ENCODE measurements around the gene LENG8. TPM values are rescaled to one million over a fixed set of nuclear protein-coding genes. Genes with fewer than 3 reads are reported as not detected.
A peak's percentile ranks its signal among the peaks of the same experiment; 100 is the strongest.

The LENG8 gene
- total RNA-seq, 2 donors from 2014 or later = 32.1 to 36.4 TPM

DNA sequence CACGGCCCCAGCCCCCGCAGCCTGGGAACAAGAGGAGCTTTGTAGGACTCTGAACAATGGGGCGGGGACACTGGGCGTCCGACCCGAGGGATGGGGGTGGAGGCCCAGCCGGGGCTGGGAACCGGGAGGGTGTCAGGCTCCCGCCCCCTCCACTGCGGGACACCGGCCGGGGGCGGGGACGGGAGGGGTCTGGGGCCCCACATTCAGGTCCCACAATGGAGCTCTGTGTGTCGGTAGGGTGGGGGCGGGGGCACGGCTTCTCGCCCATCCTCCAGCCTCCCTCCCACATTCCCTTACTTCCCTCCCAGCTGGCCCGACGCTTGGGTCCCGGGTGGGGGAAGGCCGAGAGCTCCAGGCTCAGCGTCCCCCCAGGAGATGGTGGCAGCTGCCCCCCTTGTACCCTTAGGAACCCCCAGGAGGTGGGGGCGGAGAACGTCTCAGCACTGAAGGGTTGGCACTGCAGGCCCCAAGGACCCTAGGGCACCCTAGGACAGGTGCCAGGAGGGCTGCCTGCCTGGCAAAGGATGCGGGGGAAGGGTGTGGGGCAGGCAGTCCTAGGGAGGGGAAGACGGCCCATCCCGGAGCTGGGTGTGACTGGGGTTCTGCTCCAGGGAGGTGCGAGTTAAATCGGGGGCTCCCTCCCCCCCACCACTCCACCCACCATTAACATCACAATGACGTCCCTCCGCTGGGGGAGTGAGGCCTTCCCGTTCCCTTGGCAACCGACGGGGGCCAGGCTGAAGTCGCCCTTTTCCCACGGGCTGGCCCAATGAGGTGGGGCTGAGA is 28.4 kb upstream of the LENG8 start:
- peaks cover 5 to 12% of the 10 kb centered on the region in 2 donors for H3K27me3 ChIP-seq
- no peak for DNase-seq (ENCODE audit: low spot score)
- H3K4me1 ChIP-seq = peaks cover 0 to 42% of the 10 kb centered on the region in 2 donors
- TF ChIP-seq, protein P1, sequence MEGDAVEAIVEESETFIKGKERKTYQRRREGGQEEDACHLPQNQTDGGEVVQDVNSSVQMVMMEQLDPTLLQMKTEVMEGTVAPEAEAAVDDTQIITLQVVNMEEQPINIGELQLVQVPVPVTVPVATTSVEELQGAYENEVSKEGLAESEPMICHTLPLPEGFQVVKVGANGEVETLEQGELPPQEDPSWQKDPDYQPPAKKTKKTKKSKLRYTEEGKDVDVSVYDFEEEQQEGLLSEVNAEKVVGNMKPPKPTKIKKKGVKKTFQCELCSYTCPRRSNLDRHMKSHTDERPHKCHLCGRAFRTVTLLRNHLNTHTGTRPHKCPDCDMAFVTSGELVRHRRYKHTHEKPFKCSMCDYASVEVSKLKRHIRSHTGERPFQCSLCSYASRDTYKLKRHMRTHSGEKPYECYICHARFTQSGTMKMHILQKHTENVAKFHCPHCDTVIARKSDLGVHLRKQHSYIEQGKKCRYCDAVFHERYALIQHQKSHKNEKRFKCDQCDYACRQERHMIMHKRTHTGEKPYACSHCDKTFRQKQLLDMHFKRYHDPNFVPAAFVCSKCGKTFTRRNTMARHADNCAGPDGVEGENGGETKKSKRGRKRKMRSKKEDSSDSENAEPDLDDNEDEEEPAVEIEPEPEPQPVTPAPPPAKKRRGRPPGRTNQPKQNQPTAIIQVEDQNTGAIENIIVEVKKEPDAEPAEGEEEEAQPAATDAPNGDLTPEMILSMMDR (IDR thresholded peaks at IDR 0.05) = no peak
- peak overlapping the region; percentile 11 to 33 for H3K4me3 ChIP-seq
- H3K27ac ChIP-seq = peak overlapping the region; percentile 56 to 64
- H3K9me3 ChIP-seq = no peaks in the 10 kb centered on the region
- no peaks in the 10 kb centered on the region for H3K36me3 ChIP-seq

DNA sequence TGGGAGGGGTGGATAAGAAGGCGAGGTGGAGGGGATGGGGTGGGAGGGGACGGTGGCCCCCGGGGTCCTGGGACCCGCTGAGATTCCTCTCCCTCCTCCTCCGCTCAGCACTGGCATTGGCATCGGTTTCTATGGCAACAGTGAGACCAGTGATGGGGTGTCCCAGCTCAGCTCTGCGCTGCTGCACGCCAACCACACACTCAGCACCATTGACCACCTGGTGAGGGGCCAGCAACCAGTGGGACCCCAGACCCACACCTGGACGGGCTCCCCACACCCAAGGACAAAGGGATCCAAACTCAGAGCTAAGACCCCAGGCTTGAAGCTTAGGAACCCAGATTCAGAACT is 27.9 kb upstream of the LENG8 start:
- TF ChIP-seq, protein P1 (IDR thresholded peaks at IDR 0.05) = no peak
- peaks cover 0 to 40% of the 10 kb centered on the region in 2 donors for H3K4me1 ChIP-seq
- no peaks in the 10 kb centered on the region for H3K9me3 ChIP-seq
- no peaks in the 10 kb centered on the region for H3K36me3 ChIP-seq
- H3K27ac ChIP-seq = peak overlapping the region; percentile 43 to 56
- peak overlapping the region in 1 of 2 donors; percentile 33 for H3K4me3 ChIP-seq
- no peak for DNase-seq (ENCODE audit: low spot score)
- H3K27me3 ChIP-seq = peaks cover 4 to 7% of the 10 kb centered on the region in 2 donors

DNA sequence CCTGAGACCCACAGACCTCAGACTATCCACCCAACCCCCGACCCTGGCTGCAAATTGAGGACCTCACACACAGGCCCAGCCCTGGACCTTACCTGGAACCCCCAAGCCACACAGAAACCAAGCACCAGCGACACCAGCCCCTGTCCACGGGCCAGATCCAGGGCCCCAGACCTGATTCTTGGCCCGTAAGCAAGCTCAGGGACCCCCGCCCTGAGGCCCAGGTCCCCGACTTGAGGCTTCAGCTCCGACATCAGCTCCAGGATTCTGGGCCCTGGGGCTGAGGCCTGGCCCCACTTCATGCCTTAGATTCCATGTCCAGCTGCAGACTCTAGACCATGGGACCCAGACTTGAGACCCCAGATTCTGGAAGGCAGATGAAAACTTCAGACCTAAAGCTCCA is 27.5 kb upstream of the LENG8 start:
- TF ChIP-seq, protein P1 (IDR thresholded peaks at IDR 0.05) = no peak
- no peaks in the 10 kb centered on the region for H3K36me3 ChIP-seq
- H3K4me1 ChIP-seq = peaks cover 0 to 36% of the 10 kb centered on the region in 2 donors
- peaks cover under 1 to 7% of the 10 kb centered on the region in 2 donors for H3K27me3 ChIP-seq
- no peak overlapping the region for H3K4me3 ChIP-seq
- no peak for DNase-seq (ENCODE audit: low spot score)
- H3K27ac ChIP-seq = peak overlapping the region; percentile 43 to 56
- no peaks in the 10 kb centered on the region for H3K9me3 ChIP-seq

DNA sequence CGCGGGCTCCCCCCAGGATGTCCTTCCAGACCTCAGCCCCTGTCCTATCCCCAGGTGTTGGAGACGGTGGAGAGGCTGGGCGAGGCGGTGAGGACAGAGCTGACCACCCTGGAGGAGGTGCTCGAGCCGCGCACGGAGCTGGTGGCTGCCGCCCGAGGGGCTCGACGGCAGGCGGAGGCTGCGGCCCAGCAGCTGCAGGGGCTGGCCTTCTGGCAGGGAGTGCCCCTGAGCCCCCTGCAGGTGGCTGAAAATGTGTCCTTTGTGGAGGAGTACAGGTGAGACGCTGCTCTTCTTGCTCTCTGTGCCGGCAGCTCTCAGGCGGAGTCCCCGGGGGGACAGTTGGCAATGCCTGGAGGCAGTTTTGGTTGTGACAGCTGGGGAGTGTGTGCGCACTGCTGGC is 26.9 kb upstream of the LENG8 start:
- no peaks in the 10 kb centered on the region for H3K9me3 ChIP-seq
- H3K27ac ChIP-seq = no peak overlapping the region
- H3K4me1 ChIP-seq = peaks cover 0 to 30% of the 10 kb centered on the region in 2 donors
- no peak overlapping the region for H3K4me3 ChIP-seq
- peaks cover 0 to 7% of the 10 kb centered on the region in 2 donors for H3K27me3 ChIP-seq
- TF ChIP-seq, protein P1 (IDR thresholded peaks at IDR 0.05) = no peak
- no peak for DNase-seq (ENCODE audit: low spot score)
- H3K36me3 ChIP-seq = no peaks in the 10 kb centered on the region

DNA sequence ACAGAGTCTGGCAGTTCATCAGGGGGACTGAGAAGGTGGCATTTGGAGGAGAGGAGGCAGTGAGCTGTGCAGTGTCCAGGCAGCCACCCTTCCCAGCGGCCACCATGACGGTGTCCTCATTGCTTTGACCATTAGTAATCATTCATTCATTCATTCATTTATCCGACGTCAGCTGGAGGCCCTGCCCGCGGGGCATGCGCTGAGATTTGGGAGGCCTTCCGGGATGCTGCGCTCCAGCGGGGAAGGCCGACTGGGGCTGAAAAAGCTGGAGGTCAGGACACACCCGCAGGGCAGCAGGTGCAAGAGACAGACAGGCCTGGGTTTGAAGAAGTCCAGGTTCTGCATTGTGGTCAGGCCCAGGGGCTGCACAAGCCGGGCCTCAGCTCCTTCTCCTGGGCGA is 24.8 kb upstream of the LENG8 start:
- peaks cover 0 to 14% of the 10 kb centered on the region in 2 donors for H3K4me1 ChIP-seq
- no peak for DNase-seq (ENCODE audit: low spot score)
- no peak overlapping the region for H3K27ac ChIP-seq
- H3K36me3 ChIP-seq = no peaks in the 10 kb centered on the region
- TF ChIP-seq, protein P1 (IDR thresholded peaks at IDR 0.05) = no peak
- H3K9me3 ChIP-seq = no peaks in the 10 kb centered on the region
- peaks cover 0 to 7% of the 10 kb centered on the region in 2 donors for H3K27me3 ChIP-seq
- no peak overlapping the region for H3K4me3 ChIP-seq
